GM19328 (cell line): ENCODE results near the gene HSPA1L.
A peak's percentile ranks its signal among the peaks of the same experiment; 100 is the strongest.
"Not testable (repeated sequence)": the region's sequence is repeated elsewhere in the genome, so short reads cannot be mapped to it uniquely, and the experiment has no call there.

Source experiments
- ATAC-seq: cut with Tn5 transposase; IDR thresholded peaks from one replicate; pipeline ENCODE4 v1.9.1; 2021; ENCODE audit warnings: mild to moderate bottlenecking, moderate library complexity; ENCODE audit not compliant: unreplicated experiment

Gene HSPA1L

DNA sequence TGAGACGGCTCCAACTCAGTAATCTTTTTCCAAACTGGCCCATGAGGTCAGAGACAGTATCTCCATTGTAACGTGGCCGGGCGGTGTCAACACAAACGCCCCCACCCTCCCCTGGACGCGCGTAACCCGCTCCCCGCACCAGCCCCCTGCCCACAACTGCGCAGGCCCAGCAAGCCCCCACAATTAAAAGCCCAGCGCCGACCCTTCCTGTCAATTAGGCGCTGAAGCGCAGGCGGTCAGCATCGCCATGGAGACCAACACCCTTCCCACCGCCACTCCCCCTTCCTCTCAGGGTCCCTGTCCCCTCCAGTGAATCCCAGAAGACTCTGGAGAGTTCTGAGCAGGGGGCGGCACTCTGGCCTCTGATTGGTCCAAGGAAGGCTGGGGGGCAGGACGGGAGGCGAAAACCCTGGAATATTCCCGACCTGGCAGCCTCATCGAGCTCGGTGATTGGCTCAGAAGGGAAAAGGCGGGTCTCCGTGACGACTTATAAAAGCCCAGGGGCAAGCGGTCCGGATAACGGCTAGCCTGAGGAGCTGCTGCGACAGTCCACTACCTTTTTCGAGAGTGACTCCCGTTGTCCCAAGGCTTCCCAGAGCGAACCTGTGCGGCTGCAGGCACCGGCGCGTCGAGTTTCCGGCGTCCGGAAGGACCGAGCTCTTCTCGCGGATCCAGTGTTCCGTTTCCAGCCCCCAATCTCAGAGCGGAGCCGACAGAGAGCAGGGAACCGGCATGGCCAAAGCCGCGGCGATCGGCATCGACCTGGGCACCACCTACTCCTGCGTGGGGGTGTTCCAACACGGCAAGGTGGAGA is at the start of gene HSPA1L, which contains the start of gene HSPA1A:
TSS of gene HSPA1L (minus strand) at position 259 of the 814 bp plus-strand sequence. CDS start 3,311 bp downstream, outside the sequence.
TSS of gene HSPA1A (plus strand) at position 519 of the 814 bp plus-strand sequence. CDS start at position 733, 214 bp downstream.
- no peak for ATAC-seq

DNA sequence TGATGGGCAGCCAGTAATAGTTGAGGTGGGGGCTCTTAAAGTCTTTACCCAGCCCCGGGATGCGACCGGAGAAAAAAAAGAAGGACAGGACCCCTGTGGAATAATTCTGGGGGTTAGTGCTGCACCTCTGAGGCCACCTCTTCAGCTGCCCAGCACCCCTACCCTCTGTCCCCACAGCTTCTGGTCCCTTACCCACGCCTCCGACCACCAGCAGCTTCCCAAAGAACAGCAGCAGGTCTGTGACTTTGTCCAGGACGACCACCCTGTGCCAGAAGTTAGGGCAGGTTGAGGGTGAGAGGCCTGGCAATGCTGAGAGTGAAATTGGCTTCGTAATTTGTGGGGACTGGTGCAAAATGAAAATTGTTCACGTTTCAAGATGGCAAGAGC is 49.7 kb upstream of the HSPA1L start:
- ATAC-seq = no peak

DNA sequence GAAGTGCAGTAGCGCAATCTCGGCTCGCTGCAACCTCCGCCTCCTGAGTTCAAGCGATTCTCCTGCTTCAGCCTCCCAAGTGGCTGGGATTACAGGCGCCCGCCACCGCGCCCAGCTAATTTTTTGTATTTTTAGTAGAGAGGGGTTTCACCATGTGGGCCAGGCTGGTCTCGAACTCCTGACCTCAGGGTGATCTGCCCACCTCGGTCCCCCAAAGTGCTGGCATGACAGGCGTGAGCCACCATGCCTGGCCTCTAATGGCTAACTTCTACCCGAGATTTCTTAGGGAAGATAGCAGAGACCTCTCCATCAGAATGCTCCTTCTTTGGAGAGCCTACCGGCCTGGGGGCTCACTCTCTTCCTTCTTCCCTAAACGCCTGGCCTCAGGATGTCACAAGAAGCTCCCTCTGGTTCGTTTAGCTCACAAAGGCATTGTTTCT is 49.1 kb upstream of the HSPA1L start:
- ATAC-seq = not testable (repeated sequence)

DNA sequence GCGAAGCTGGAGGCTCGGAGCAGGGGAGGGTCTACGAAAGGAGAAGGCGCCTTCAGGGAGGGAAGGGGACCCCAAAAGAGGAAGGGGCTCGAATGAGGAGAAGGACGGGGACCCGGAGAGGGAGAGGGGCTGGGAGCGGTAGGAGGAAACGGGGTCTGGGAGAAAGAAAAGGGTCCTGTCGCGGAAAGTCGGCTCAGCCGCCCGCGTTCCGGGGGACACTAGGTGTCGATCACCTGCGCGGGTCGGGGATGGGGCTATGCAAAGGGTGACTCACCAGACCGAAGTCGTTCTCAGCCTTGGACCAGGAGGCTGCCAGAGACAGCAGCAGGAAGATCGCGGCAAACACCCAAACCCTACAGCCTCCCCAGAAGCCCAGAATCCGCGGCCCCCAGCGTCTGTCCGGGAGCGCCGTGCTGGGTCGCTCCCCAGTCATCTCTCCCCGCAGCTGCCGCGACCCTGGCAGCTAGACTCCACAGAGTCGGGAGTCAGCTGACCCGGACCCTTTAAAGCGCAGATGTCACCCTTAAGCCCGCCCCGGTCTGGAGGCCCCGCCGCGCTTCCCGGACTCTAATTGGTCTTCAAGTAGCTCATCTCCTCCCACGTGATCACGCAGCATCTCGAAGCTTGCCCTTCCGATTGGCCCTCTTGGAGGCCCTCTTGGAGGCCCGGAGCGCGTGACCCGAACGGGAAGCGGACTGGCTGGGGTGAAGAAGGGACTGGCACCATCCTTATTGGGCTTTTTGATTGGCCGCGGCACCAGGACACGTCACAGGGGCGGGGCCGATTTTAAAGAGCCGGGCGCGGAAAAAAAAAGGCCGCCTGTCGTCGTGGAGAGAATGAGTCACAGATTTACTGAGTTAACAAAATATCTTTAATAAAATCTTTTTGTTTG is 47.5 kb upstream of the HSPA1L start, which contains the start of gene NEU1:
TSS of gene NEU1 (minus strand) at position 478 of the 892 bp plus-strand sequence. CDS start at position 433, 45 bp downstream.
- ATAC-seq = peak; percentile 95

DNA sequence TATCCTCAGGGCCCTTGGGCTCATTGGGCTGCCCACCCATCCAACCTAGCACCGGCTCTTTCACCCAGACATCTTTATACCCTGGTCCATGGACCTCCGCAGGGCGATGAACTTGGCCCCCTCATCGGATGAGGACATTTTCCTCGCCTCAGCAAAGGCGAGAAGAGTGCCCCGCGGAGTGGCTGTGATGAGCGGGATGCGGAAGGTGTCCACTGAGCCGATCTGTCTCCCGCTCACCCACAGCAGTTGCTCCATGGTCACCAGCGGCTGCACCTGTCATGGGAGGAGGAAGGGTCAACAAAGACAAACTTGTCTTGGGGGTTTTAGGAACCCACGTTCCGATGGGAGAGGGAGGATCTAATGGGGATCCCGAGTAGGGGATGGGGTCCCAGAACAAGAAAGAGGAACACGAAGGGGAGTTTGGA is 46.8 kb upstream of the HSPA1L start:
- ATAC-seq = no peak

DNA sequence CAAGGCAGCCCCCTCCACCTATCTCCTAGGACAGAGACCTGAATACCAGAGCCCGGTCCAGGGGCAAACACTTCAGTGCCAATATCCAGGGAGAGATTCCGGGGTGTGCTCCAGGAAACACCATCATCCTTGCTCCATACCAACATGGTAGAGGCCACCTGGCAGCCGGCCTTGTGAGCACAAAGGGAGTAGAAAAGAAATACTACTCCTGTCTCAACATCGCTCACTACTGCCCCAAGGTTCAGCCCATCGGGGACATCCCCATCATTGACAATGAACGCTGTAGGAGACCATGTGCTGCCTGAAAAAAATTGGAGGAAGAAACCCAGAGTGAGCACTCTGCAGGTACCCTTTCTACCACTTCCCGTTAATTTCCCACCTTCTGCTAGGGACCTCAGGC is 46.1 kb upstream of the HSPA1L start:
- ATAC-seq = no peak

DNA sequence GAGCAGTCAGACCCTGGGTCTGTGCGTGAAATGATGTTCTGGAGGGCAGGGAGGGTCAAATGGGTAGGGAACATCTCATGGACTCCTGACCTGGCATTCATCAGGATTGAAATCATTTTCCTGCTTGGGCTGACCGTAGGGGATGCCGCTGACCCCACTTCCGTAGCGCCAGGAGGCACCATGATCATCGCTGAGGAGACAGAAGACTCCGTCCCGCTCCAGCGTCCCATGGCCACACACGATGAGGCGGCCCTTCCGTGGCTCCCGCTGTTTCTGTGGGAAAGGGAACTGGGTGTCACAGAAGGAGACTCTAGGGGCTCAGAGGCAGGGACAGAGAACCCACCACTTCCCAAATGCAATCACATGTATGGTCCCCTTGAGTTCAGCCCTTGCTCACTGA is 45.3 kb upstream of the HSPA1L start:
- ATAC-seq = no peak

DNA sequence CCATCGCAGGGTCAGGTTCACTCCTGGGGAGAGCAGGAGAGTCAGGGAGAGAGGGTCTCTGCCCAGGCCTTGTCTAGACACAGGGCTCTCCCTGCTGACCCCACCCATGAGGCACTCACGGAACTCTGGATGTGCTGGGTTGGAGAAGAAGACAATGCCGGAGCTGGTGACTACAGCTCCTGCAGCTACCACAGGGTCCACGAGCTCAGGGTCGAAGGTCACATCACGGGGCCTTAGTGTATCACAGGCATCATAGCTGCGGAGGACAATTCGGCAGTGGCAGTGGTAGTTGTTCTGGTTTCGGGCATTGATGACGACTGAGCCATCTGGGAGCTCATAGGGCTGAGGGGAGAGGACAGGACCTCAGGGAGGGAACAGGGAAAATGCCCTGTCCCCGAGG is 44.8 kb upstream of the HSPA1L start:
- no peak for ATAC-seq

DNA sequence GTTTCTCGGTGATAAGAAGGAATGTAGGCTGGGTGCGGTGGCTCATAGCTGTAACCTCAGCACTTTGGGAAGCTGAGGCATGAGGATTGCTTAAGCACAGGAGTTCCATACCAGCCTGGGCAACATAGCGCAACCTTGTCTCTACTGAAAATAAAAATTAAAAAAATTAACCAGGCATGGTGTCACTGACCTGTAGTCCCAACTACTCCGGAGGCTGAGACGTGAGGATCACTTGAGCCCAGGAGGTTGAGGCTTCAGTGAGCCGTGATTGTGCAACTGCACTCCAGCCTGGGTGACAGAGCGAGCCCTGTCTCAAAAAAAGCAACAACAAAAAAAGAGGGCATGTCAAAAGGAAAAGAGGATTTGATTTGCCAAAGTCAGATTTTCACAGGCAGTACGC is 43.6 kb upstream of the HSPA1L start:
- ATAC-seq = no peak

DNA sequence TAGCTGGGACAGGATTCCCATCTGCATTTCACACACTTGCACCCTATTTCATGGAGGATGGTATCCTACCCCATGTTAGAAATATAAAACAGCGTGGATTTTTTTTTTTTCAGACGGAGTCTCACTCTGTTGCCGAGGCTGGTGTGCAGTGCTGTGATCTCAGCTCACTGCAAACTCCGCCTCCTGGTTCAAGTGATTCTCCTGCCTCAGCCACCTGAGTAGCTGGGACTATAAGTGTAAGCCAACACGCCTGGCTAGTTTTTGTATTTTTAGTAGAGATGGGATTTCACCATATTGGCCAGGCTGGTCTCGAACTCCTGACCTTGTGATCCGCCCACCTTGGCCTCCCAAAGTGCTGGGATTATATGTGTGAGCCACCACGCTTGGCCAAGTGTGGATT is 42.7 kb upstream of the HSPA1L start:
- ATAC-seq = not testable (repeated sequence)

DNA sequence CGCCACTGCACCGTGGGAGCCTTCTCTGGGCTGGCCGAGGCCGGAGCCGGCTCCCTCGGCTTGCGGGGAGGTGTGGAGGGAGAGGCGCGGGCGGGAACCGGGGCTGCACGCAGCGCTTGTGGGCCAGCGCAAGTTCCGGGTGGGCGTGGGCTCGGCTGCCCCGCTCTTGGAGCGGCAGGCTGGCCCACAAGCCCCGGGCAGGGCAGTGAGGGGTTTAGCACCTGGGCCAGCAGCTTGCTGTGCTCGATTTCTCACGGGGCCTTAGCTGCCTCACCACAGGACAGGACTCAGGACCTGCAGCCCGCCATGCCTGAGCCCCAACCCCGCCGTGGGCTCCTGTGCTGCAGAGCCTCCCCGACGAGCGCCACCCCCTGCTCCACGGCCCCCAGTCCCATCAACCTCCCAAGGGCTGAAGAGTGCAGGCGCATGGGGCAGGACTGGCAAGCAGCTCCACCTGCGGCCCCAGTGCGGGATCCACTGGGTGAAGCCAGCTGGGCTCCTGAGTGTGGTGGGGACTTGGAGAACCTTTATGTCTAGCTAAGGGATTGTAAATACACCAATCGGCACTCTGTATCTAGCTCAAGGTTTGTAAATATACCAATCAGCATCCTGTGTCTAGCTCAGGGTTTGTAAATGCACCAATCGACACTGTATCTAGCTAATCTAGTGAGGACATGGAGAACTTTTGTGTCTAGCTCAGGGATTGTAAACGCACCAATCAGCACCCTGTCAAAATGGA is 37.1 kb upstream of the HSPA1L start:
- not testable (repeated sequence) for ATAC-seq

DNA sequence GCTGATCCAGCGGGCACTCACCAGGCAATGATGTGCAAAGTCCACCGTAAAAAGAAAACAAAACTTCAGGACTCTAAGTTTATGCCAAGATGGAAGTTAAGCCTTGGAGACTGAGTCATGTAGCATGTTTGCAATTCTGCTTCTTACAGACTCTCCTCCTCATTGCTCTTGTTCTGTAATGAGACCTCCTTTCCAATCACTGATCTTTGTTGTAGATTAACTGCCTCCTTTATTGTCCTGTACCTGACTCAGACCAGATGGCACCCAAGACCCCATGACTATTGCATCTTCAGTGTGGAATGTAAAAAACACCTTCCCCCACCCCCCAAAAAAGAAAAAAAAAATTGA is 36.4 kb upstream of the HSPA1L start:
- no peak for ATAC-seq

DNA sequence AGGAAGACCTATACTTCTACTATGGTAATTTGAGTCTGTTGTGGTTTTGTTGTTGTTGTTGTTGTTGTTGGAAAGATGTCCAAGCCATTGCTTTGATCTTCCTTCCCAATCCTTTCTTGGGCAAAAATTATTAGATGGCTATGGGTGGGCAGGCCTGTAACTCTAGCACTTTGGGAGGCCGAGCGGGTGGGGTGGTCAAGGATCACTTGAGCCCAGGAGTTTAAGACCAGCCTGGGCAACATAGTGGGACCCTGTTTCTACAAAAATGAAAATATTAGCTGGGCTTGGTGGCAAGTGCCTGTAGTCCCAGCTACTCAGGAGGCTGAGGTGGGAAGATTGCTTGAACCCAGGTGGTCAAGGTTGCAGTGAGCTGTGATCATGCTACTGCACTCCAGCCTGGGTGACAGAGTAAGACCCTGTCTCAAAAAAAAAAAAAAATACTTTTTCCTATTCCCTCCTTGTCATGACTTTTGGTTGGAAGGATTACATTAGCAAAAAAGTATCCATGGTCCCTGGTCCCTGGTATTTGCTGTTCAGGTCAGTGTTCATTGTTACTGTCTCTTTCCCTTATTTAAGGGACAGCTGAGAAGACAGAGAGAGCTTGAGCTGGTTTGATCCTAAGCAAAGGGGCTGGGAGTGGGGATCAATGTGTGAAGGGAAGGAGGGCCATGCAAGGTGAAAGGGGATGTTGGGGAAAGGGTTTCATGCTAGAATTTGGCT is 35.8 kb upstream of the HSPA1L start:
- no peak for ATAC-seq

DNA sequence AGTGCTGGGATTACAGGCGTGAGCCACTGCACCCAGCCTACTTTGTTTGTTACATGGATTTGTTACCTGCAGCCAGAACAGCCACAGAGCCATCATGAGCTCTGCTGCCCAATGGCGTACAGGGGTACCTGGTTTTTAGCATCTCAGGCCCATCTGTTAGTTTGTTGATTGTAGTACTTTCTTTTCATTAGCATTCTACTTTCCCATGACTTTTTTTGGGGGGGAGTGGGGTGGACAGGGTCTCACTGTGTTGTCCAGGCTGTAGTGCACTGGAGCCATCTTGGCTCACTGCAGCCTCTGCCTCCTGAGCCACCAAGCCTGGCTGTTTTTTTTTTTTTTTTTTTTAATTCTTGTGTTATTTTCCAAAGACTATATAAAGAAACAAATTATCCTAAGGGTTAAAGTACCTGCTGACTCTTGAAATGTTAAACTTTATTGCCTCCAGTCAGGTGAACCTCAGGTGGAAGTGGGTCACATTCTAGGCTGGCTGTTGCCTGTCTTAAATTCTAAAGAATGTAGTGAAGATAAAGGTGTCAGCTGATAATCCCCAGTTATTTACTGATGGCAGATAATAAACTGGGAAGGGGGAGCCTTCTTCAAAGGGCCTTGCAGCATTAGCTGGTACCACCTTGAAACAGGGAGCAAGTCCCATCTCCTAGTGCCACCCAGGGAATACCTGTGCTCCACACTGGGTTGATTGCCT is 32.3 kb upstream of the HSPA1L start:
- ATAC-seq = no peak

DNA sequence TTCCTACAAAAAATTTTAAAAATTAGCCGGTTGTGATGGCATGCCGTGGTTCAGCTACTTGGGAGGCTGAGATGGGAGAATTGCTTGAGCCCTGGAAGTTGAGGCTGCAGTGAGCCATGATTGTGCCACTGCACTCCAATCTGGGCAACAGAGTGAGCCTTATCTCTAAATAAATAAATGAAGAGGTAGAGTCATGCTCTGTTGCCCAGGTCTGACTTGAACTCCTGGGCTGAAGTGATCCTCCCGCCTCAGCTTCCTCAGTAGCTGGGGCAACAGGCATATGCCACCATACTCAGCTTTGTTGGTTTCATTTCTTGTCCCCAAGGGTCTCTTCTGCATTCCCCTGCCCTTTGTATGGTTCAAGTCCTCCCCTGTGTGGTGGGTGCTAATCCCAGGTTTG is 29.4 kb upstream of the HSPA1L start:
- ATAC-seq = no peak

DNA sequence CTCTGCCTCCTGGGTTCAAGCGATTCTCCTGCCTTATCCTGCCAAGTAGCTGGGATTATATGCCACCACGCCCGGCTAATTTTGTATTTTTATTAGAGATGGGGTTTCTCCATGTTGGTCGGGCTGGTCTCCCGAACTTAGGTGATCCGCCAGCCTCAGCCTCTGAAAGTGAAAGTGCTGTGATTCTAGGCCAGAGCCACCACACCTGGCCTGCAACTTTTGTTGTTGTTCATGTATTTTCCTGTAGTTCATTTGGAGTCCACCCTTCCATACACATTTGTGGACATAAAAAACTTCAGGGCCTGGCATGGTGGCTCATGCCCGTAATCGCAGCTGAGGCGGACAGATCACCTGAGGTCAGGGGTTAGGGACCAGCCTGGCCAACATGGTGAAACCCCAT is 27.0 kb upstream of the HSPA1L start:
- no peak for ATAC-seq

DNA sequence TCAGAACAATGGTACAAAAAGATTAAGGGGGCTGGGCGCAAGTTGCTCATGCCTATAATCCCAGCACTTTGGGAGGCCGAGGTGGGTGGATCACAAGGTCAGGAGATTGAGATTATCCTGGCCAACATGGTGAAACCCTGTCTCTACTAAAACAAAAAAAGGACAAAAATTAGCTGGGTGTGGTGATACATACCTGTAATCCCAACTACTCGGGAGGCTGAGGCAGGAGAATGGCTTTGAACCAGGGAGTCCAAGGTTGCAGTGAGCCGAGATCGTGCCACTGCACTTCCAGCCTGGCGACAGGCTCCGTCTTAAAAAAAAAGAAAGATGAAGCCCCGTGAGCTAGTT is 24.7 kb upstream of the HSPA1L start:
- ATAC-seq = not testable (repeated sequence)

DNA sequence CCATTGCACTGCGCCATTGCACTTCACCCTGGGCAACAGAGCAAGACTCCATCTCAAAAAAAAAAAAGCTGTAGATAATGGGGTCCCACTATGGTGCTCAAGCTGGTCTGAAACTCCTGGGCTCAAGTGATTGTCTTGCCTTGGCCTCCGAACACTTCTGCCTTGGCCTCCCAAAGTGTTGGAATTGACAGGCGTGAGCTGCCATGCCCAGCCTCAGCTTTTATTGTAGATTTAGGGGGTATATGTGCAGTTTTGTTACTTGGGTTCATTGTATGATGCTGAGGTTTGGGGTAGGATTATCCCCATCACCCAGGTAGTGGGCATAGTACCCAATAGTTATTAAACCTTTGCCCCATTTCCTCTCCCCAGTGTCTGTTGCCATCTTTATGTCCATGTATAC is 23.9 kb upstream of the HSPA1L start:
- ATAC-seq = no peak

DNA sequence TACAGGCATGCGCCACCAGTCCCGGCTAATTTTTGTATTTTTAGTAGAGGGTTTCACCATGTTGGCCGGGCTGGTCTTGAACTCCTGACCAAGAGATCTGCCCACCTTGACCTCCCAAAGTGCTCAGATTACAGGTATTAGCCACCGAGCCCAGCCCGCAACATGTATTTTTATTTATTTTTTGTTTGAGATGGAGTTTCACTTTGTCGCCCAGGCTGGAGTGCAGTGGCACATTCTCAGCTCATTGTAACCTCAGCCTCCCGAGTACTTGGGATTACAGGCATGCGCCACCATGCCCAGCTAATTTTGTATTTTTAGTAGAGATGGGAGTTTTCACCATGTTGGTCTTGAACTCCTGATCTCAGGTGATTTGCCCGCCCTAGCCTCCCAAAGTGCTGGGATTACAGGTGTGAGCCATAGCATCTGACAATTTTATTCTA is 23.1 kb upstream of the HSPA1L start:
- ATAC-seq = not testable (repeated sequence)
